ENCODE data around the gene TP73. TPM values are rescaled to one million over a fixed set of nuclear protein-coding genes. Genes with fewer than 3 reads are reported as not detected.

TP73 gene
- total RNA-seq, 3 donors from 2014 or later (not counting 1 experiment from before 2014, with no cell fraction given), result 0.28 to 0.50 (median 0.39) TPM

- no peaks in the 10 kb centered on the region for H3K4me1 ChIP-seq (ENCODE audit: control insufficient read depth, insufficient read depth, low read length)
- H3K4me3 Mint-ChIP-seq, result no peak overlapping the region
- peak; percentile 46 for TF ChIP-seq CTCF (IDR thresholded peaks at IDR 0.05)
- no peak overlapping the region for H3K27ac ChIP-seq (ENCODE audit: low read length)
- ATAC-seq (peak; percentile 56 to 66 (median 57)), DNase-seq (peak in 1 of 2 donors; percentile 45)
- no peaks in the 10 kb centered on the region for H3K36me3 ChIP-seq (ENCODE audit: control insufficient read depth, insufficient read depth, low read length)
- no peaks in the 10 kb centered on the region for H3K36me3 Mint-ChIP-seq
- intact Hi-C loops (cut with micrococcal nuclease), result no loop called here
- H3K4me3 ChIP-seq (ENCODE audit: low read length), result no peak overlapping the region
- WGBS (ENCODE audit: insufficient coverage), result 44% methylated on average over 33 of the region's 33 CpGs
- no peaks in the 10 kb centered on the region for H3K27me3 Mint-ChIP-seq (ENCODE audit: low read depth in 2 of 2)
- H3K9me3 Mint-ChIP-seq, result no peaks in the 10 kb centered on the region
- no peak overlapping the region for H3K27ac Mint-ChIP-seq
- no peaks in the 10 kb centered on the region for H3K9me3 ChIP-seq (ENCODE audit: control insufficient read depth, insufficient read depth, low read length)
- H3K27me3 ChIP-seq (ENCODE audit: control insufficient read depth, insufficient read depth, low read length), result no peaks in the 10 kb centered on the region
- peaks cover 0 to 9% of the 10 kb centered on the region in 2 donors for H3K4me1 Mint-ChIP-seq
Measured at GRCh38 chr1:3695326-3696217, 43.3 kb downstream of the TP73 start.

GRCh38 chr1:3696689-3697088, 44.4 kb downstream of the TP73 start:
- Mint-ChIP-seq H3K4me1 (peaks cover 0 to 9% of the 10 kb centered on the region in 2 donors), H3K27me3 (ENCODE audit: low read depth in 2 of 2) (no peaks in the 10 kb centered on the region), H3K27ac (no peak overlapping the region), H3K4me3 (no peak overlapping the region), H3K36me3 (no peaks in the 10 kb centered on the region), H3K9me3 (no peaks in the 10 kb centered on the region)
- no peaks in the 10 kb centered on the region for H3K27me3 ChIP-seq (ENCODE audit: control insufficient read depth, insufficient read depth, low read length)
- no peak for TF ChIP-seq CTCF (IDR thresholded peaks at IDR 0.05)
- 92% methylated on average over 9 of the region's 9 CpGs for WGBS (ENCODE audit: insufficient coverage)
- no peak overlapping the region for H3K27ac ChIP-seq (ENCODE audit: low read length)
- intact Hi-C loops (cut with micrococcal nuclease), result no loop called here
- no peaks in the 10 kb centered on the region for H3K36me3 ChIP-seq (ENCODE audit: control insufficient read depth, insufficient read depth, low read length)
- no peaks in the 10 kb centered on the region for H3K9me3 ChIP-seq (ENCODE audit: control insufficient read depth, insufficient read depth, low read length)
- no peaks in the 10 kb centered on the region for H3K4me1 ChIP-seq (ENCODE audit: control insufficient read depth, insufficient read depth, low read length)
- ATAC-seq (no peak), DNase-seq (no peak)
- H3K4me3 ChIP-seq (ENCODE audit: low read length), result no peak overlapping the region

- WGBS (ENCODE audit: insufficient coverage), result 85% methylated on average over 22 of the region's 22 CpGs
- peaks cover 0 to 9% of the 10 kb centered on the region in 2 donors for H3K4me1 Mint-ChIP-seq
- intact Hi-C loops (cut with micrococcal nuclease), result no loop called here
- H3K27me3 Mint-ChIP-seq (ENCODE audit: low read depth in 2 of 2), result no peaks in the 10 kb centered on the region
- H3K4me3 ChIP-seq (ENCODE audit: low read length), result no peak overlapping the region
- H3K27ac Mint-ChIP-seq, result no peak overlapping the region
- no peak for TF ChIP-seq CTCF (IDR thresholded peaks at IDR 0.05)
- H3K36me3 ChIP-seq (ENCODE audit: control insufficient read depth, insufficient read depth, low read length), result no peaks in the 10 kb centered on the region
- H3K27me3 ChIP-seq (ENCODE audit: control insufficient read depth, insufficient read depth, low read length), result no peaks in the 10 kb centered on the region
- no peaks in the 10 kb centered on the region for H3K36me3 Mint-ChIP-seq
- ATAC-seq (no peak), DNase-seq (no peak)
- H3K4me1 ChIP-seq (ENCODE audit: control insufficient read depth, insufficient read depth, low read length), result no peaks in the 10 kb centered on the region
- H3K27ac ChIP-seq (ENCODE audit: low read length), result no peak overlapping the region
- H3K9me3 Mint-ChIP-seq, result no peaks in the 10 kb centered on the region
- no peak overlapping the region for H3K4me3 Mint-ChIP-seq
- no peaks in the 10 kb centered on the region for H3K9me3 ChIP-seq (ENCODE audit: control insufficient read depth, insufficient read depth, low read length)
Measured at GRCh38 chr1:3697104-3697503, 44.8 kb downstream of the TP73 start.

Measured in natural killer cell (primary cell).